ENCODE measurements around the gene GEMIN4.
"Not testable (repeated sequence)": the region's sequence is repeated elsewhere in the genome, so short reads cannot be mapped to it uniquely, and the experiment has no call there.

The GEMIN4 gene

DNA sequence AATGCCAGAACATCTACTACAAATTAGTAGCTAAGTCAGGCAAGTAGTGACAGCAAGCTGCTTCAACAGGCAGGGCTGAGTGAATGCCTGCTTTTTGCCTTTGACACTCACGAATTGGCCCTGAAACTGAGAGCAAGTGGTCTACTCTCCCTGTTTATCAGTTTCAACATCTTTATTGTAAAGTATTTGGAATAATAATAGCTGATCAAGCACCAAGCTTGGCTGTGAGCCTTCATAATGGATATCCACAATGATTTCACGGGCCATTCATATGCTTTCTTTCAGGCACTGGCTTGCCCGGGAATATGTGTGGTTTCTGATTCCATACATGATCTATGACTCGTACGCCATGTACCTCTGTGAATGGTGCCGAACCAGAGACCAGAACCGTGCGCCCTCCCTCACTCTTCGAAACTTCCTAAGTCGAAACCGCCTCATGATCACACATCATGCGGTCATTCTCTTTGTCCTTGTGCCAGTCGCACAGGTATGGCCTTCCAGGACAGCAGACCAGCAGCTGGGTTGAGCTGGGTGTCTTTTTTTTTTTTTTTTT, 14.4 kb downstream of the GEMIN4 start:
- no peak for DNase-seq

DNA sequence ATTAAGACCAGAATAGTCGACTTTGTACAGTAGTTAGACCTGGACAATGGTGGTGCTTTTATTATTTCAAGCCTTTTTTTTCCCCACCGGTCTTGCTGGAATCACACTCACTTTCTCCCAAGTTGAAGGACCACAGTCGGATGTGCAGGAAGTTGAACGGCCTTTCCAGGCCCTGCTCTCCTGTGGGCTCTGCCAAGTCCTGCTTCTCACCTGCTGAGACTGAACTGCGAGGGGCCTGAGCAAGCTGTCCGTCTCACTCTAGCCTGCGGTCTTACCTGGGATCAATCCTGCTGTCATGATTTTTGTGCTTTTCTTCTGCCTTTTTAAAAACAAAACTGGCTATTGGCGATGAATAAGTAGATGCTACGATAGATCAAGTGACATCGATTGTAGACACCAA, 18.3 kb downstream of the GEMIN4 start:
- no peak for DNase-seq

DNA sequence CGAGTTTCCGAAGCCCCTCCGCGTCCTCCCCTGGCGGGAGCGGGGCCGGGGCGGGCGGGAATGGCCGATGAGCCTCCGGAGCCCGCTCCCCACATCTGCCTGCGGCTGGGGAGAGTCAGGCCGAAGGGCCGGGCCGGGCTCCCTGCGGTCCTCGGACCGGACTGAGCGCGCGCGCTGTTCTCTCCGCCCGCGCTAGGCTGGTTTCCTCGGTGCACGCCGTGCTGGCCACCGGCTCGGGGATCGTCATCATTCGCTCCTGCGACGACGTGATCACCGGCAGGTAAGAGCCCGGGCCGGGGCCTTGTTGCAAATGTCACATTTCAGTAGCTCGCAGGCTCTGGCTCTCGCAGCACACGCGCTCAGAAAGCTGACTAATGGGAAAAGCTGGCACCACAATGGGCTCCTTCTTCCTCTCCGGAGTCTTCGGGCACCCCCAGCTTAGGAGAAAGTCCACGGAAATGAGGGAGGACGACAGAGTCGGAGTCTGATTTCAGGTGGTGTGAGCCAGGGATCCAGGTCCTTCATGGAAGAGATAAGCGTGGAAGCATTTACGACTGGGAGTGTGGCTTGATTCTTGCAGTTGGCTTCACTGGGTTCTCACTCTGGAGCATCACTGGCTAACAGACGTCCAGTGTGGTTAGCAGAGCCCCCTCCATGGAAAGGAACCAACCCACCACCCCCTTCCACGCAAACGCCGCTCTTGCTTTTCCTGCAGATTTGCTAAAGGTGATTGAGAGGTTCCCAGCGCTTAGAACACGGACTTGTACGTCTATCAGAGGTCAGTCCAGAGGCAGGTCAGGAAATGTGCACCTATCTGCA, 19.0 kb downstream of the GEMIN4 start:
- DNase-seq, result peak; percentile 51

DNA sequence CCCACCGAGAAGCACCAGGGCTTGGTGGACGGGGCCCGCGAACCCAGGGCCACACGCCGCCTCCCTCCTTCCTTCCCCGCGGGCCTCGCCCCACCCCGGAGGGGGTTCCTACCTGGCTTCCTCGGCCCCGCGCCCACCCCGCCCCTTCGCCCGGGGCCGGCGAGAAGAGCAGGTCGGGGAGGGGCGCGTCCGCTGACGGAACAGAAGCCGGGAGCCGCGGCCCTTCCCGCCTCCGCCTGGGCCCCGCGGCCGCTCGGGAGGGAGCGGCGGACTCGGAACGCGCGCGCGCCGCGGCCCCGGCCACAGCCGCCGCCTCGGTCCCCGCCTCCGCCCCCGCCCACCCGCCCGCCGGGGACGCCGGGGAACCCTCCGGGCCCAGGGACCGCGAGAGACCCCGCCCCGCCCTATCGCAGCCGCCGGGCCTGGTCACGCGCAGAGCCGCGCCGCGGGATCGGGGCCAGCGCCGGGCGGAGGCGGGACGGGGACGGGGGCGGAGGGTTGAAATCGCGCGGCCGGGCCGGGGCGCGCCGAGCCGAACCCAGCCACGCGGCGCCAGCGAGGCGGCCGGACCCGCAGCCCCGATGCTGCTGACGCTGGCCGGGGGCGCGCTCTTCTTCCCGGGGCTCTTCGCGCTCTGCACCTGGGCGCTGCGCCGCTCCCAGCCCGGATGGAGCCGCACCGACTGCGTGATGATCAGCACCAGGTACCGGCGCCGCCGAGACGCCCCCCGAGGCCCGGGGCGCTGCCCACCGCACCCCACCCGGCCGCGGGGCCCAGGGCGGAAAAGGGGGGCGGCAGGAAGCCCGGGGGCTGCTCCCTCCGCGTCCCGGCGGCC, 19.8 kb downstream of the GEMIN4 start, which contains the start of gene TLCD3A:
TSS of gene TLCD3A (plus strand) at position 530 of the 835 bp plus-strand sequence. CDS start at position 582, 52 bp downstream.
- peak; percentile 63 for DNase-seq

DNA sequence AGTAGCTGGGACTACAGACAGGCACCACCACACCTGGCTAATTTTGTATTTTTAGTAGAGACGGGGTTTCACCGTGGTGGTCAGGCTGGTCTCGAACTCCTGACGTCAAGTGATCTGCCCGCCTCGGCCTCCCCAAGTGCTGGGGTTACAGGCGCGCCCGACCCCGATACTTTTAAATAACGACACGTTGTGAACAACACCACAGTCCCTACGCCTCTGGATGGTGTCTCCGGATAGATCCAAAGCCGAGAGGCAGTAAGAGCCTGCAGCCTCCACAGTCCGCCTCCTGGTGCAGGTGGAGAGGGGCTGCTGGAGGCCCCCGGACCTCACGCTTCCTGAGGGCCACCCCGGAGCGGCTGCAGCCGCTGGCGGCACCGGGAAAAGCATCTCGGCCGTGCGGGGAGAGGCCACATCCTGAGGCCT, 20.4 kb downstream of the GEMIN4 start:
- DNase-seq, result peak; percentile 13

DNA sequence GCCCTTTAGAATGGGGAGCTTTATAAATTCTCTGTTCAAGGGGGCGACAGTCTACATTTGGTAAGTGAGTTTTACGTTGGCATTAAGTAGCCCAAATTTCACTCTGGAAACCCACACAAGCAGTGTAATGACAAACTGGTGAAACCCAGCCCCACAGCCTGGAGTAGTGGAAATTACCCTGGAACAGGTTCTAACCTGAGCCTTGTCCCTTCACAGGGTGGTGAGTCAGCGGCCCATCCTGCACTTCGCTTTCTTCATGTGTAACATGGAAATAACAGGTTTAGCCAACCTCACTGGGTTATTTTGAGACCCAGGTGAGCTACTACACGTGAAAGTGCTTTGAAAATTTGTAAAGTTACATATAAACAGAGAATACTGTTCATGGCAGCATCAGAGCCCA, 23.2 kb downstream of the GEMIN4 start:
- DNase-seq, result no peak

DNA sequence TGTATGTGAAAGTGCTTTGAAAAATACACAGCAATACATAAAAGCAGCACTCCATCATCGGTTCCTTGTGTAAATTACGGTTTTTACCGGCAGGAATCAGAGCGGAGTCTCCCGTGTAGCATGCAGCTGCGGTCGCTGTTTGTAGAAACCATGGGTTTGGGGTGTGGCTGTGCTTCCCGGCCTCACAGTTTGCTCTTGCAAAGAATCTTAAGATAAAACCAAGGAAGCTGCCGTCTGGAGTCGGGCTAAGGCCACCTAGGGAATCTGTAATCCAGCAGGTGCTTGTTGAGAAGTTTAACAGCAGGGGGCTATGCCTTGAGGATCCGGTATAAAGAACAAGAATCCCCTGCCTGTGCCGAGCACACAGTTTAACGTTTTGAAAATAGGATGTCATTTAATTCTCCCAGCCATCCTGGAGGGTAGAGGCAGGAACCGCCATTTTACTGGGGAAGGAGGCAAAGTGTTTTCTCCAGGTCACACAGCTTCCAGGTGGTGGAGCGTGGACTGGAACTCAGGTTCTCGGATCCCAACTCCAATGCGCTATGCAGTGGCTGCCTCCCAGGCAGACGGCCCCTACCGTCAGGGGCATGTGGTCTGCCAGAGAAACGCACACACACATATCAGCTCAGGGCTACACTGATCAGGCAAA, 25.7 kb downstream of the GEMIN4 start:
- DNase-seq, result no peak

DNA sequence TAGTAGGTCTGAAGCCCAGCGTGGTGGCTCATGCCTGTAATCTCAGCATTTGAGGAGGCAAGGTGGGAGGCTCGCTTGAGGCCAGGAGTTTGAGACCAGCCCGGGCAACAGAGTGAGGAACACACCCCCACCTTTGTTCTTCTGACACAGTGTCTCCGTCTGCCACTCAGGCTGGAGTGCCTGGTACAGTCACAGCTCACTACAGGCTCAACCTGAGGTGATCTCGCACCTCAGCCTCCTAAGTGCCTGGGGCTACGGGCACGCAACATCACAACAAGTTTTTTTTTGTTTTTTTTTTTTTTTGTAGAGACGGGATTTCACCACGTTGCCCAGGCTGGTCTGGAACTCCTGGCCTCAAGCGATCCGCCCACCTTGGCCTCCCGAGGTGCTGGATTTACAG, 26.3 kb downstream of the GEMIN4 start:
- DNase-seq, result no peak

DNA sequence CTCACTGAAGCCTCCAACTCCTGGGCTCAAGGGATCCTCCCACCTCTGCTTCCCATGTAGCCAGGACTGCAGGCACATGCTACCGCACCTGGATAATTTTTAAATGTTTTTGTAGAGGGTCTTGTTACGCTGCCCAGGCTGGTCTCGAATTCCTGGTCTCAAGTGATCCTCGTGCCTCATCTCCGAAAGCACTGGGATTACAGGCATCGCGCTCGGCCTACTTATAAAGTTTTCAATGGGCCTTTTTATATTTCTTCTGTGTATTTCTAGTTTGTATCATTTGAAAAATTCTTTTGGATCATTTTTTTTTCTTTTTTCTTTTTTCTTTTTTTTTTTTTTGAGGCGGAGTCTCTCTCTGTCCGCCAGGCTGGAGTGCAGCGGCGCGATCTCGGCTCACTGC, 27.0 kb downstream of the GEMIN4 start:
- DNase-seq, result no peak

DNA sequence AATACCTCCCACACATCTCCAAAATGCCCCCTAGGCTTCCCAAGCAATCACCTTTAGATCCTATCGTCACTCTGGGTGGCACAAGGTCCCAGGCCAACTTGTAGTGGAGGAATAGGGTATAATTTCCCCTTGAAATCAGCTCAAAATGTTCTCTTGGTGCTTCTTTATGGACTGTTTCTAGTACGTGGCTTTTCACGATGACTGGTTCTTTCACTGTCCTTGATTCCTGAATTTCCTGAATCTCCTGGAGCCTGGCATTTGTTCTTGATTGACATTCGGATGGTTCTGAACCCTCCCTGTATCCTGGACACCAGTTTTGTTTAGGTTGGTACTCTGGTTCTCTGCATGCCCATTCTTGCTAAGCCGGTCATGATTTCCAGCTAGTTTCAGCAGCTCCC, 30.5 kb downstream of the GEMIN4 start:
- DNase-seq, result no peak

DNA sequence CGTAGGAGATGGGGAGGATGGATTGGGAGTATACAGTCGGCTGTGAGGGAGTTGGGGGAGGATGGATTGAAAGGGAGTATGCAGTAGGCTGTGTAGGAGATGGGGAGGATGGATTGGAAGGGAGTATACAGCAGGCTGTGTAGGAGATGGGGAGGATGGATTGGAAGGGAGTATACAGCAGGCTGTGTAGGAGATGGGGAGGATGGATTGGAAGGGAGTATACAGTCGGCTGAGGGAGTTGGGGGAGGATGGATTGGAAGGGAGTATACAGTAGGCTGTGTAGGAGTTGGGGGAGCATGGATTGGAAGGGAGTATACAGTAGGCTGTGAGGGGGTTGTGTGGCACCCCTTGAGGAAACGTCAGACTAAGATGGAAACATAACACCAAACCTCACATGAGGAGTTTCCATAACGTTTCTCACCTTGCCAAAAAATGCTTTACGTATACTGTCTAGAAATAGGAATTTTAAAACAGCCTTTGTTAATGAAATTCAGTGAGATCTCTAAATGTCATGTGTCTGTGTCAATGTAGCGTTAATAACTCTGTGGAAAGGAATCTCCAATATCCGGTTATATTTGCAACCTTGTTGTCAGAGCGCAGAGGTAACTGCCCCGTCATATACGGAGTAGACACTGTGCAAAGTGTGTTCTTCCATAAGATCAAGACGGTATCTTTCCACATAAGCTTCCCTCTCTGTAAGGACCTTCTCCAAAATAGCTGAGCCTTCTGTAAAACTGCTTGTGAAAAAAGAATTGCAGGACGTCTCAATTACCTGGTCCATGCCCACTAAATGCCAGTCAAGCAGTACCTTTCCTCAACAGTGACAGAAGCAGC, 31.1 kb downstream of the GEMIN4 start:
- DNase-seq, result no peak

DNA sequence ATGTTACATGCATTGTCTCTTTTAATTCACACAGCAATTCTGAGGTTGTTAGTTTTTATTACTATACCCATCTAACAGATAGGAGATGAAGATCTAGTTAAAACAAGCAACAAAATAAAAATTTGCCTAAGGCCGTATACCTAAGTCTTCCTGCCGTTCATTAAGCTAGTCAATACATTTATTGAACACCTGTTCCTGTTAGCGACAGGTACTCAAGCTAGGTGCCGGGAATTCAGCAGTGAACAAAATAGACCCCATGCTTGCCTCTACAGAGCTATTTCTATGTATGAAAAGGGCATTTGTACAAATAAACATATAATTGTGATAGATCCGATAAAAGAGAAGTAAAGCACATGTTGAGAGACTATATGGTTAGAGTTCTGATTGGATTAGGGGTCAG, 34.0 kb downstream of the GEMIN4 start:
- no peak for DNase-seq

DNA sequence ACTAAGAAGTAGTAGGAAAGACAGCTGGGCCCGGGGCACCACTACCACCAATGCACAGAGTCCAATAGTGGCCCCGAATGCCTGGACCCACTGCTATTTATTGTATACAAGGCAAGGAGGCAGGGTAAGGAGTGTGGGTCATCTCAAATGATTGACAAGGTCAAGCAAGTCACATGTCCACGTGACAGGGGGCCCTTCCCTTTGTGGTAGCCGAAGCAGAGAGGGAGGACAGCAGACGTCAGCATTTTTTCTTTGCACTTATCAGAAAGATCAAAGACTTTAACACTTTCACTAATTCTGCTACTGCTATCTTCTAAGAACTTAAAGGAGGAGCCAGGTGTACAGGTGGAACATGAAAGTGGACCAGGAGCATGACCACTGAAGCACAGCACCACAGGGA, 43.9 kb downstream of the GEMIN4 start:
- no peak for DNase-seq

DNA sequence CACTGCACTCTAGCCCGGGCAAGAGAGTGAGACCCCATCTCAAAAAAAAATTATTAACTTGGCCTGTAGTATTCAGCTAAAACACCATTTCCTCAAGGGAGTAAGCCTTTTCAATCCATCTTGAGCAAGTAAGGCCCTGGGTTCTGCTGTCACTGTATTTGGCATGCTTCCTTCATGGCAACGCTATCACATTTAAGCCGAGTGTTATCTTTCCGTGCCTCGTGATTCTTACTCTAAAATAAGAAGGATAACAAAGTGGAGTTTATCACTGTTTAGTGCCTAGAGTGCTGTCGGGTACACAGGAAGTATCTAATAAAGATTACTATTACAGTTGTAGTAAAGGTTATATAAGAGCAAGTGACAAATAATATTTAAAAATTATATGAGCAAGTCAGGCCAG, 46.2 kb downstream of the GEMIN4 start:
- DNase-seq, result no peak

DNA sequence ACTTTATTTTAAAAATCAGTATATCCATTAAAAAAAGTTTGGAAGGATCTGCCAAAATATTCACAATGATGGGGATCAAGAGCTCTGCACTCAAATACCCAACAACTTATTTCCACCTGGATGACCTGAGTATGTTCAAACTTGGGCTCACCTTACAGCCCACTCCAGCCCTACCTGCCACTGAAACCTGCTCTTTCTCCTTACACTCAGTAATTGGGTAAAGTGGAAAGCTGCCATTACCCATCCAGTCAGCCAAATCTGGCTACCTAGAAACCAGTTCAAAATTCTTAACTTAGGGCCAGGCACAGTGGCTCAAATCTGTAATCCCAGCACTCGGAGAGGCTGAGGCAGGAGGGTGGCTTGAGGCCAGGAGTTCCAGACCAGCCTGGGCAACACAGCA, 47.1 kb downstream of the GEMIN4 start:
- no peak for DNase-seq

DNA sequence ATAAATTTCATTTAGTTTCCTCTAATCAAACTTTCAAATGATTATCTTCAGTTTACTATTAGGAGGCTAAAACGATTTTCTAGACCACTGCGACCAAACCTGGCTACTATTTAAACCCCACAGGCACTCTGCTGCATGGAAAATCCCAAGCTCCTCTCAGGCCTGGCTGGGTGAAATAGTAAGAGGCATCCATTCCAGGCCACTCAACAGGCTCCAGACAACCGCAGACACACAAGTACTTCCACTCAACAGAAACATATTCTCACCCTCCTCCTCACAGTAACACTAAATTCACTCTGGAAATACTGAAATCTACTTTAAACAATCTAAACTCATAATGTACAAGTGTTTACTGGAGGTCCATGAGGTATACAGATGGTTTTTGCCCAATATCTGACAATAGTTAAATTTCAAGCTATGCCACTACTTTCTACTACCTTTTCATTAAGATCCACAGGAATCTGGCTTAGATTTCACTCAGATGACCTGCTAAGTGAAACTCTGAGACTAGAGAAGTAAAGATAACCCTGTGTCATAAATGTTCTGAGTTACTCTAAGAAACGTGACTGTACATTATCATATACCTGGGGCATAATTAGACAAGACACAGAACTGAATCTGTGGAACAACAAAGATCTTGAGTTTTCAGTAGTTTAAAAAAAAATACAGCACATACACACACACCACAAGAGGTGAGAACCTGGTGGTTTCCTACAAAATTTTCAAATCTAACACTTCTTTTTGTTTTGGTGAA, 47.8 kb downstream of the GEMIN4 start:
- DNase-seq, result no peak

DNA sequence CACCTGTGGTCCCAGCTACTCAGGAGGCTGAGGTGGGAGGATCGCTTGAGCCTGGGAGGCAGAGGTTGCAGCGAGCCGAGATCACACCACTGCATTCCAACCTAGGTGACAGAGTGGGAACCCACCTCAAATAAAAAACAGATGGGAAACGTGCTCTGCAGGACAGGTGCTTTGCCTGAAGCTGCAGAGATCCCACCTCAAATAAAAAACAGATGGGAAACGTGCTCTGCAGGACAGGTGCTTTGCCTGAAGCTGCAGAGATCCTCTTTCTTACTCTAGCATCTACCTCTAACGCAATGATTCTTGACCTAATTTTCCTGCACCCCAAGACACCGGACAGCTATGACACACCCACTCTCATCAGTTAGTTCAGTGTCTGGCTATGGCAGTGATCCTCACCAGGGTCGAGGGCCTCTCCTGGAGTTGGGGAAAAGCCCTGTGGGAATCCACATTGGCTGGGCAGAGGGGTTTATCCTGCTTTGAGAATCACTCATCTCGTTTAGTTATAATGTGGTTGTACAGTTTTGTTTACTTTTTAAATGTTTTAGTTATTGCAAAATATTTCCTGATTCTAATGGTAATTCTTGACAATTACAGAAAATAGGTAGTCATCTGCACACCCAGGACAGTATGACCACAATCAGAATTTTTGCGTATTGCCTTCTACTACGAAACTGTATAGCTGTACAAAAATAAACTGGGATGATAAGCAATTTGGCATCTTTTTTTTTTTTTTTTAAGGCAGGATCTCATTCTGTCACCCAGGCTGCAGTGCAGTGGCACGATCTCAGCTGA, 48.8 kb downstream of the GEMIN4 start:
- no peak for DNase-seq

DNA sequence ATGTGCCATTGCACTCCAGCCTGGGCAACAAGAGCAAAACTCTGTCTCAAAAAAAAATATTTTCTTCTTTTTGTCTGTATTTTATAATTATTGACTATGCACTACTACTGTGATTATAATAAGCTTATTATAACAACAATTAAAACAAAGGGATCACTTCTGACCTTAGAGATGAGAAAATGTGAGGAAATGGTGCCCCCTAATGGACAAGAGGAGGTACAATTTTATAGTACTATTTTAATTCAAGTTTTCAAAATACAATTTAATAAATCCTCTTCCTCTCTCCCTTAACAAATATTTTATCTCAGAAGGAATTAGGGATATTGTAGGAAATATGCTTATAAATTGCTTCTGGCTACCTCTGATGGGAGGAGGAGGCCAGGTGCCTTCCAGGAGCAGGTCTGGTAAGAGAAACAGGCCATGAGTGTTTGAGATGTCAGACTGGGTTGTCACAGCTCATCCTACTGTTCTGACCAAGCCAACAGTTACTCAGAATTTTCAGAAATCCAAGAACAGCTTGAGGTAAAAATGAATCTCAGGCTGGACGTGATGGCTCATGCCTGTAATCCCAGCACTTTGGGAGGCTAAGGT, 51.5 kb downstream of the GEMIN4 start:
- peak; percentile 57 for DNase-seq

DNA sequence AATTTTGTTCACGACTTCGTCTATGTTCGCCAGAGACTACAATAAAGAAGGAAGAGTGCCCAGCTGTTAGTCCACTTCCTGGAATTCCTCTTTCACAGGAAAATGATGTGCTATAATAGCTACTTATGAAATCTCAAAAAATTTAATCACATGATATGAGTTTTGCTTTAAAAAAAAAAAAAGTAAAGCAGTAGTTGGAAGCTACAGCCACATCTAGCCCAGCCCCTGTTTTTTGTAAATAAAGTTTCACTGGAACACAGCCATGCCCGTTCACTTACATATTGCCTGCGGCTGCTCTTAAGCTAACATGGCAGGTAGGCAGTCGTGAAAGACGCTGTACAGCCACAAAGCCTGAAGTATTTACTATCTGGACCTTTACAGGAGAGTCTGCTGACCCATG, 52.7 kb downstream of the GEMIN4 start:
- no peak for DNase-seq

DNA sequence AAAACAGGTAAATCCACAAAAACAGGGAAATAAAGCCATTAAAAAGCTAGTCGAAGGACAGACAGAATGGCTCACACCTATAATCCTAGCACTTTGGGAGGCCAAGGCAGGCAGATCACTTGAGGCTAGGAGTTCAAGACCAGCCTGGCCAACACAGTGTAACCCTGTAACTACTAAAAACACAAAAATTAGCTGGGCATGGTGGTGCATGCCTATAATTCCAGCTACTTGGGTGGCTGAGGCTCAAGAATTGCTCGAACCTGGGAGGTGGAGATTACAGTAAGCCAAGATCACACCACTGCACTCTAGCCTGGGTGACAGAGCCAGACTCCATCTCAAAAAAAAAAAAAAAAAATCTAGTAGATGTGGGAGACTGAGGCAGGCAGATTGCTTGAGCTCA, 54.0 kb downstream of the GEMIN4 start:
- not testable (repeated sequence) for DNase-seq
